T follicular helper cell (primary cell): ENCODE data around the gene S100A5.
"Not testable (repeated sequence)": the region's sequence is repeated elsewhere in the genome, so short reads cannot be mapped to it uniquely, and the experiment has no call there.

ENCODE experiments used
- DNase-seq: peaks from one replicate; pipeline ENCODE4 v3.0.0-alpha.2; 2020; ENCODE audit warnings: low read depth

Gene S100A5

DNA sequence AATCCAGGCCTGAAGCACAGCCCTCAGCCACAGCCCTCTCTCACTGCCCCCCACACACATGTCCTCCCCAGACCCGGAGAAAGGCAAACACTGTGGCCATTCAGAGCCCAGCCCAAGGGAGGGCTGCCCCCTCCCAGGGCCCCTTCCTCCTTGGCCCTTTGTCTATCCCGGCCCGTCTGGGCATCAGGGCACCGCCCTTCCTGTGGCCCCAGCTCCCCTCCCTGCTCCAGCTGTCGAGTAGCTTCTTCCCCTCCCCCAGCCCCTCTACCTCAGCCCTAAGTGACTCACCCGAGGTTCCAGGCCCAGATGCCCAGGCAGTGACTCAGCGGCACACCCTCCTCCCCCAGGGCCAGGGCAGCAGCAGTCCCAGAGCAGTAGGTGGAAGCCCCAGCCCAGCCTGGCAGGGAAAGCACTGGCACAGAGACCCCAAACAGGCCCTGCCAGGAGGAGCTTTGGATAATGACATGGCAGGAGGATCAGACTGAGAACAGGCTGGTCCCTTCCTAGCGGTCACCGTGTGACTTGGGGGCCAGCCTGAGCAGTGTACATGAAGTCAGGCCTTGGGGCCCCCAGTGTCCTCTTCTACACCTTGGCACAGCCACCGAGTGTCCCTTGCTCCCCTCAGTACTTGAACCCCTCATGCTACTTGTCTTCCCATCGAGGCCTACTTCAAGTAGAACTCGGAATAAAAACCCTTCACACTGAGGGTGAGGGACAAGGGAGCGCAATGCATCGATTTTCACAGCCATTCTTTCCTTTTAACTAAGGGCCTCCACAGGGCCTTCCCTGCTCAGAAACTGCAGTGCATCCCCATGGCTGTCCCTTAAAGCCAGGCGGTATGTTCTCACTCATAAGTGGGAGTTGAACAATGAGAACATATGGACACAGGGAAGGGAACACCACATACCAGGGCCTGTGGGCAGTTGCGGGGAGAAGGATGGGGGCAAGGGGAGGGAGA lies 26.0 kb upstream of the S100A5 start:
- DNase-seq, result peak; percentile 50

DNA sequence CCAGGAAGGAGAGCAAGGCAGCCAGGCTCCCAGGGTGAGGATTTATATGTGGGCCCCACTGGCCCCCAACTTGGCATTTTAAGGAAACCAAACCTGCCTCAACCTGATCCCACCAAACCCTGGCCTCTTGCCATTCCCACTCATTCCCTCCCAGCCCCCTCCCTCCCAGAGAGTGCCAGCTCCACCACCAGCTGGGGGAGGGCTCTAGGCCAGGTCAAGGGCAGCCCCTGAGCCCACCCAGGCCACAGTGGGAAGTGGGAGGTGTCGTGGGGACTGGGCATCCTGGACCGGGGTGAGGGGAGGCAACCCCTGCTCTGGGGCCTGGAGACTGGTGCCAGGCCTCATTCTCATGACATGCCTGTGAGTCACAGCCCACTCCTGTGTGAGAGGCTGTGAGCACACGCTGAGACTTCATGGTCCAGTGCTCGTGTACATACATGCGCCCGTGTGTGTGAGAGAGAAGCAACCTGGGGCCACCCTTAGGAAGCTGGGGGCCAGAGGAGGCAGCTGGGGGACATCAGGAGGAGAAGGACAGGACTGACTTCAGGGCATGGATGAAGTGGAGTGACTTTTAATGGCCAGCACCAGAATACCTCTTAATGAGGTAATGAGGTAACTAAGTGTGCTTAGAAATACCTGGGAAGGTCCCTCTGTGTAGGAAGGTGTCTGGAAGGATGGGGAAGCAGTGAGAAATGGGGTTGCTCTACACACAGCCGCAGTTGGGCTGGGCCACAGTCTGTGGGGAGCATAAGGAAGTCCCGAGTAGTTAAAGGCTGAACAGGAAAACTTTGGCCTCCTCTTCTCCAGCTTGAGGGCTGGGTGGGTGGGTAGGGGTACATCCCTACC lies 25.0 kb upstream of the S100A5 start, which contains the start of gene S100A2:
Gene S100A2, minus strand, starts transcription at position 316 of the 846 bp plus-strand sequence. CDS start 1,967 bp downstream, outside the sequence.
- no peak for DNase-seq

DNA sequence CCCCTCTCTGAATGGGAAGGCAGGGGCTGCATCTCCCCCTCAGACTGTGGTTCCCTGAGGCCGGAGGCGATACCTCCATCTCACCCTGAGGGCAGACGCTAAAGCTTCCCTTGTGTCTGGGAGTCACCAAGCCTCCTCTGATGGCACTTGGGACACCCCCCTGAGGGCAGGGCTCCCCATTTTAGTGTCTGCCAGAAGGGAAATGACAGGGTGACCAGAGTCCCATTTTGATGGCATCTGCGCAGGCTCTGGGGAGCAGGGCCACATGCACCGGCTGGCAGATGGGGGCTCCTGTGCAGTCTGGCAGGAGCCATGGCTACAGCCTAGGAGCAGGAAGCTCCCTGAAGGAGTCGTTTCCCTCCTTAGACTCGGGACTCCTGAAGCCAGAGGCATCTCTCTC lies 23.3 kb upstream of the S100A5 start:
- DNase-seq, result no peak

DNA sequence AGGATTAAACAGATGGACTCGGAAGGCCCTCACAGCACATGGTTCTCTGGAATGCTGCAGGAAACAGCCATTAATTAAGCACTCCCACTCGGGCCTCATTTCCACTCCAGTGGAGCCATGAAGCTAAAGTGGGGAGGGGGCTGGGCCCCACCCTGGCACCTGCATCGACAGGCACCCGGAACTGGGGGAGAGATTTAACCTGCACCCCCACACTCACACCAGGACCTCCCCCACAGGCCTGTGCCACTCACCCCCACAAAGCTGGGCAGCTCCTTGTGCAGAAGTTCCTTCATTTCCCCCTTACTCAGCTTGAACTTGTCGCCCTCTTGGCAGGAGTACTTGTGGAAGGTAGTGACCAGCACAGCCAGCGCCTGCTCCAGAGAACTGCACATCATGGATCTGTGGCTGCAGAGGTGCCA lies 22.8 kb upstream of the S100A5 start:
- no peak for DNase-seq

DNA sequence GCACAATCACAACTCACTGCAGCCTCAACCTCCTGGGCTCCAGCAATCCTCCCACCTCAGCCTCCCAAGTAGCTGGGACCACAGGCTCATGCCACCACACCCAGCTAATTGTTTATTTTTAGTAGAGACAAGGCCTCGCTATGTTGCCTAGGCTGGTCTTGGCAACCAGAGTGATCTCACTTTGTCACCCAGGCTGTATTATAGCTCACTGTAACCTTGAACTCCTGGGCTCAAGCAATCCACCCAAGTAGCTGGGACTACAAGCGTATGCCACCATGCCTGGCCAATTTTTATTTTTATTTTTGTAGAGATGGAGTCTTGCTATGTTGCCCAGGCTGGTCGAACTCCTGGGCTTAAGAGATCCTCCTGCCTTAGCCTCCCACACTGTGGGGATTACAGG lies 21.3 kb upstream of the S100A5 start:
- not testable (repeated sequence) for DNase-seq

DNA sequence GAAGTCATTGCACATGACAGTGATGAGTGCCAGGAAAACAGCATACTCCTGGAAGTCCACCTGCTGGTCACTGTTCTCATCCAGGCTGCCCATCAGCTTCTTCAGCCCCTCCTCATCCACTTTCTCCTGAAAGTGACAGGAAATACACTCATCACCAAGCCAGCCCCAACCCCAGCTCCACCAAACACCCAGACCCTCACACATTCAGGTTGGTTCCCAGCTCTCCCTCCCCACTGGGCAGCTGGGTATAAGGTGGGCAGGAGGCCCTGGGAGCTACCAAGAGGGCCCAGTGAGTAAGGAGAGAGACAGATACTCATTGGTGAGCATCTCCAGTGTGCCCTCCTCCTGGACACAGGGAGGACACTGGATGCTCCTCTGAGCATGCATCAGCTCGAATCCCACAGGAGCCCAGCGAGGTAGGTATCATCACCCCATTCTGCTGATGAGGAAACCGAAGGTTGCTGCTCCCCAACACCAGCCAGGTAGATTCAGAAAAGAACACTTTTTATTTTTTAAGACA lies 20.8 kb upstream of the S100A5 start:
- DNase-seq, result no peak

DNA sequence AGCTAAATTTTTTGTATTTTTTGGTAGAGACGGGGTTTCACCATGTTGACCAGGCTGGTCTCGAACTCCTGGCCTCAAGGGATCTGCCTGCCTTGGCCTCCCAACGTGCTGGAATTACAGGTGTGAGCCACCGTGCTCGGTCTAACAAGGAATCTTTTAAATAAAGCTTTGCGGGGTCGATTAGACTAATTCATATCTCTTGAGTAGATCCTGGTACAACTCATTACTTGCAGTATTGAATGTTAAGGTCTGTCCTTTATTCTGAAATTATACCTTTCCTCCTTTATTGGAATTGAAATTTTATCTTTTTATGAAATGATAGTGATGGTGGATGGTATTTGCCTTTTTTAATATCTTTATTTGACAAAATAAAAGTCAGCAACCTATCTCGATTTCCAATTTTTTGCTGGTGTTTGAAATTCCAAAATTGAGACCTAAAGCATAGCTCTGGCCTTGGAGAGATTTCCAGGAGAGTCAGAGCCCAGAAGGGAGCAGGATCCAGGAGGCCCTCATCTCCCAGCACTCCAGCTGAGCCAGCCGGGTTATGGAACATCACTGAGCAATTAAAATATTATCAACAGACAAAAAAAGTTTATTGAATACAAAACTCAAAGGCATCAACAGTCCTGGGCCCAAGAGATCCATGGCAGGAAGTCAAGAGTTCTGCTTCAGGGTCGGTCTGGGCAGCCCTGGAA lies 20.2 kb upstream of the S100A5 start:
- no peak for DNase-seq

DNA sequence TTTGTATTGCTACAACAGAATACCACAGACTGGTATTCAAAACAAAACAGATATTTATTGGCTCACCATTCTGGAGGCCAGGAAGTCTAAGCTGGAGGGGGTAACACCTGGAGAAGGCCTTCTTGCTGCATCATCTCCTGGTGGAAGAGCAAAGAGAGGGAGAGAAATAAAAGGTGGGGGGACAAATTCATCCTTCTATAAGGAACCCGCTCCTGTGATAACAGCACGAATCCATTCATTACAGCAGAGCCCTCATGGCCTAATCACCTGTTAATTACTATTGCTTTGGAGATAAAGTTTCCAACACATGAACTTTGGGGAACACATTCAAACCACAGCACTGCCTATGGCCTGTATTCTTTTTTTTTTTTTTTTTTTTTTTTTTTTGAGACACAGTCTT lies 19.5 kb upstream of the S100A5 start:
- DNase-seq, result no peak

DNA sequence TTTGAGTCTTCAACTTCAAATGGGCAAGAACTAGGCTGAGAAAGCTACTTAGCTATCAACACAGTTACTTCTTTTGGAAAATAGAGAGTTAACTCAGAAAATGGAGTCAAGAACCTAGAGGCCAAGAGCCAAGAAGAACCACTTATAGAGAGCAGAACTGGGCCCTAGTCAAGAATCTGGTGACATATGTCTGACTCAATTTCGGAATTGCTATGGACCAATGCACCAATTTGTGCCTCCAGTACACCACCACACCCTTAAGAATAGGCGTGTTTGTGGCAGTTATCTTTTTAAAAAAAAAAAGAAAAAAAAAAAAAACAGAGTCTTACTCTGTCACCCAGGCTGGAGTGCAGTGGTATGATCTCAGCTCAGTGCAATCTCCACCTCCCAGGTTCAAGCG lies 17.1 kb upstream of the S100A5 start:
- DNase-seq, result no peak

DNA sequence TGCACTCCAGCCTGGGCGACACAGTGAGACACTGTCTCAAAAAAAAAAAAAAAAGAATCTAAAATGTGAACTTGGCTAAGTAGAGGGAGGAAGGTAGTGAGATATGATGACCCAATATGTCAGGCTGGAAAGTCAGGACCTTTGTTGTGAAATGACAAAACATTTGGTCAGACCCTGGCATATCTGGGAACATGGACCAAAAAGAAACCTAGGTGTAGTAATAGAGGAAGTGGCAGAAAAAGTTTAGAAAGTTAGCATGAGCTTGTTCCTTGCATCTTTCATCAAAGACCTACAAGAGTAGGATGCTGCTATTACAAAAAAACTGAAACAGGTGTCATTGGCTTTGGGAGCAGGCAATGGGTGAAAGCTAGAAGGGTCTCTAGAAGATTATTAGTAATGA lies 15.6 kb upstream of the S100A5 start:
- DNase-seq, result no peak

DNA sequence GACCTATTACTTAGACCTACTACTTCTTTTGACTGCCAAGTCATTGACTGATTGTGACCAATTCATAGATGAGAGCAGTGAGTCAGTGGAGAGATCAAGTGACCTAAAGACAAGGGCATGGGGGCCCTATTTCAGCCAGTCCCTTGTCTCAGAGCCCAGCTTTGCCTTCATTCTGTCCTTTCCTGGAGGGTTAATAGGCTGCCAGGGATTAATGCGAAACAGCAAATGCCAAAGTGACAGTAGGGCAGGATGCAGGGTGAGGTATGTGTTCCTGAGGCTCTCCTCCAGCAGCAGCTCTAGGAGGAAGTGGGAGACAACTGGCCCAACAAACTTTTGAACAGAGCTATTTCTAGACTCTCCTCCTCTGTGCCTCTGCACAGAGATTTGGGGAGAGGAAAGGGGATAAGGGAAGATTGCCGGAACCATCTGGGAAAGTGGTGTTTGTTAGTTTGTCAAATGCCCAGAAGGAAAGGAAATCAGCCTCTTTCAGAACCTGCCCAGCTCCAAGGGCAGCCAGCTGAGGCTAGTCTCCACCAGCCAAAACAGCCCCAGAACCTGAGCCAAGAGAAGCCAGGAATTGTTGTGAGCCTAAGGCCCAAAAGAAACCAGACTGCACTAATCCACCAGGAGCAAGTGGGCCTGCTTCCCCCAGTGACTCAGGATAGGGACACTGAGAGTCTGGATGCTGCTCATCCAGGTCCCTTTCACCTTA lies 13.3 kb upstream of the S100A5 start:
- DNase-seq, result no peak

DNA sequence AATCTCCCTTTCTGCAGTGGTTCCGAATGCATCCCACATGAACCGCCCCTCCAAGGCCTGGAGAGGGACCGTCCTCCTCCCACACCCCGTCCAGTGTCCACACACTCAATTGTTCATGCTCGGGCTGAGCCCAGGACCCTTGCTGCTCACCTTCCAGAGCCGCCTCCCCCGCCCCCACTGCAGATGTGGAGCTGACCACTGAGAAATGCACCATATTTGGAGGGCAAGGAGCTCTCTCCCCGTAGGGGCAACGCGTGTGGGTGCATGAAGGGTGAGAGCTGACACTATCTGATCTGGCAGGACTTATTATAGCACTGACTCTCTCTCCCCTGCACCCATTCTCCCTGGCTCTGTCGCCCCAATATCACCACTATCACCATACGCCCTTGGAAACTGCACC lies 12.4 kb upstream of the S100A5 start:
- DNase-seq, result no peak

DNA sequence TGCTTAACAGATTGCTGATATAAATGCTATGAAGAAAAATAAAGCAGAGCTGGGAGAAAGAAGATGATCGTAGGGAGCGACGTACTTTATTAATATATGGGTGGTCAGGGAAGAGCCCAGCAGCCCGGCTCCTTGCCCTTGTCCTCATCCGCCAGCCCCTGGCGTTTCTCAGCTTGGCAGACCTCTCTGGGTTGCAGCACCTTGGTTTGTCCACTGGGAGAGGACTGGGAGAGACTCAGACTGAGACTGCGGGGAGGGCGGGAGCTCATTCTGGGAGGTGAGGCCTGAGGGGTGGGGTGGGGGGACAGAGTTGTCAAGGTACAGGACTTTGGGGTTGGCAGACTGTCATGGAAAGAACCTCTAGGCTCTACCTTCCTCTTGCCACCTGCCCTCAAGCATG lies 11.6 kb upstream of the S100A5 start:
- no peak for DNase-seq

DNA sequence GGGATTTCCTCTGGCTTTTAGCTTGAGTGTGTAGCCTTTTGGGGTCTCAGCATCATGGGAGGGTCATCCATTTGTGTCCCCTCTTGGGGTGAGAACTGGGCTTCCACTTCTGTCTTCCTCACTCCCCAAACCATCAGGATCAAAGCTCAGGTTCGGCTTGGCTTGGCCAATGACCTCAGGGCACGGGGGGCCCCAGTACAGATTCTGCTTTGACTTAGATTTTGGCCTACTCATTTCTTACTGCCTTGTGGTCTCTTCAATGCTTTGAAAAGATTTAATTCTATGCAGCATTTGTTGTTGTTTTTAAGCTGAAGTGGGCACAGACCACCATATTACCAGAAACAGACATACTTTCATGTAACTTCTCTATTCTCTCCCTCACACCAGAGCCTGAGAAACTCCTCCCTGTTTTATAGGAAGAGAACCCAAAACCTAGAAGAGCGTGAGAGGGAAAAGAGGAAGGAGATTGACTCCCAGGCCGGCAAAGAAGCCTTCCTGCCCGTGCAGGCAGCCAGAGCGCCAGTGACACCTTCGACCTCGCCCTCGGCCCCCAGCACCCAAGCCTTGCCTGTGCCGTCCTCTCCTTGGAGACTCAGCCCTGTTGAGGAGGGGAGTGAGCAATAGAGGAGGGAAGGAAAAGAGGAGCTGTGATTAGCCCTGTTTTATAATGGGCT lies 10.2 kb upstream of the S100A5 start:
- DNase-seq, result no peak

DNA sequence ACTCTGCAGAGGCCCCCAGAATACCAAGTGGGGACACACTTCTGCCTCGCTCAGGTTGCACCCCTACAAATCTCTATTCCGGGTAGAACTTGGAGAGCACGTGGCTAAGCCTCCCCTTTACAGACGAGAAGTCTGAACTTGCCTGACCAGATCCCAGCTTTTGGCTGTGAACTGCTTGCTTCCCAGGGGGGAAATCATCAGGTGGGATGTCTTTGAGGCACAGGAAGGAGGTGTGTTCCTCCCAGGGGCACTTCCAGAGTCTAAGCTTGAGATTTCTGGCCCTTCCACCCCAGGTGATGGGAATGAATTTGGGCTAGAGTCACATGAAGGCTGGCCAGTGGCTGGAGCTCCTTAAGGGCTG lies 9.6 kb upstream of the S100A5 start:
- DNase-seq, result no peak

DNA sequence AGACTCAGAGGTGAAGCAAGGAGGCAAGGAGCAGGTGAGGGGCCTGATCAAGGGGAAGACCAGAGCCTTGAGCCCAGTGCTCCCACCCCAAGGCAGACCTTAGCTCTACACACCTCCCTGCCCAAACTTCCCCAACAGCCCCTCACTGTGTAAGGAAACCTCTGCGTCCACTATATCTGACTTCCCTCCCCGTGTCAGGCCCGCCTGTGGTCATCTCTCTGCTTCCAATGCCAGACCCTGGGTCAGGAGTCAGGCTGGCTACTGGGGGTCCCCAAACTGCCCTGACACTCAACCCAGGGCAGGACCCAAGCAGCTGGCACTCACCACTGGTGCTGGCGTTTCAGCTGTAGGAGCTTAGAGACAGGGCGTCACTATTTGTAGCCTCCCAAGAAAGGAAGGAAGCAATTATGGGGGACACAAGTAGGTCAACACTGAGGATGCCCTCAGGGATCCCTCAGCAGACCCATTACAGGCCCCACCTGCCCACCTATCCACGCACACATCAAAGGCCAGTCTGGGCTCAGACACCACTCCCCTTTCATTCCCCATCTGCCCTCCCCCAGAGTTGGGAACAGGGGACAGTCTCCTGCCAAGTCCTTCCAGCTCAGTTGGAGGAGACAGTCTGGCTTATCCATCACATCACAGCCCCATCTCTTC lies 9.1 kb upstream of the S100A5 start:
- DNase-seq, result no peak

DNA sequence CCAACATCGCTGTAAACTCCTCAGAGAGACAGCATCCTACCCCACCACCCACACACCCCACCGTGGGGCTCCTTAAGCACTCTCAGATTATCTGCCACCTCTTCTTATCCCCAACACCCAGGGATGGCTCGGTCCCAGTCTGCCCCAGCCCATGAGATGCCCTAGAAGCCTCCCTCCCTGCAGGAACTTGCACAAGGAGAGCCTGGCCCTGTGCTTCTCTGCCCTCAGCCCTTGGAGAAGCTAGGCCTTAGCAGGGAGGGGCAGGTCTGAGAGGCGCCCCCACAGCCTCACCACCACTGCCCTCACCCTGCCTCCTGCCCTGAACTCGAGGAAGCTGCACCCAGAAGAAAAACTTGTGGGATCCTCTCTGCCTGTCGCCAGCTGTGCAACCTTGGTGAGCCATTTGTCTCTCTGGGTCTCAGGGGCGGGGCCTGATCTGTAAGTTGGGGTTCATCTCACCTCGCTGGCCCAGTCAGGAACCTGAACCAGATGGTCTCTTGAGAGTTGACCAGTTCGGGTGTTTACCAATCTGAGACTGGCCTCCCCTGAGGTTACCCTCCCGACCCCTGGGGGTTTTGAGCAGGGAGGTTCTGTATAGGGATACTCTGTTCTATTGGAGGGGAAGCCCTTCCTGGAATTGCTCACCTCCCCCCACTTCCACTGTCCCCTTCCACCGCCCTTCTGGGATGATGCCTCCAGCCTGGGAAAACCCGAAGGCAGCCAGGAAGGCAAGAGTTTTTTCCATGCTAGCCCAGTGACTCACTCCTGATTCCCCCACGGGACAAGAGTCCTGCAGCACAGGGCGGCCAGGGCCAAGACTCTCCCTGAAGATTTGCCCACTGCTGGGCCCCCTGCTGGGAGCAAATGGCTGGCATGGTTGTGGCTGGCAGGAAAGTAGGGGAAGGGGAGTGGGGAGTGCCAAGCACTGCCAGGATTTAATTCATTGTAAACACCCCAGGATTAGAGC lies 8.3 kb upstream of the S100A5 start, which contains the start of gene S100A3:
Gene S100A3, minus strand, starts transcription at position 537 of the 967 bp plus-strand sequence. CDS start 773 bp downstream, outside the sequence.
- no peak for DNase-seq

DNA sequence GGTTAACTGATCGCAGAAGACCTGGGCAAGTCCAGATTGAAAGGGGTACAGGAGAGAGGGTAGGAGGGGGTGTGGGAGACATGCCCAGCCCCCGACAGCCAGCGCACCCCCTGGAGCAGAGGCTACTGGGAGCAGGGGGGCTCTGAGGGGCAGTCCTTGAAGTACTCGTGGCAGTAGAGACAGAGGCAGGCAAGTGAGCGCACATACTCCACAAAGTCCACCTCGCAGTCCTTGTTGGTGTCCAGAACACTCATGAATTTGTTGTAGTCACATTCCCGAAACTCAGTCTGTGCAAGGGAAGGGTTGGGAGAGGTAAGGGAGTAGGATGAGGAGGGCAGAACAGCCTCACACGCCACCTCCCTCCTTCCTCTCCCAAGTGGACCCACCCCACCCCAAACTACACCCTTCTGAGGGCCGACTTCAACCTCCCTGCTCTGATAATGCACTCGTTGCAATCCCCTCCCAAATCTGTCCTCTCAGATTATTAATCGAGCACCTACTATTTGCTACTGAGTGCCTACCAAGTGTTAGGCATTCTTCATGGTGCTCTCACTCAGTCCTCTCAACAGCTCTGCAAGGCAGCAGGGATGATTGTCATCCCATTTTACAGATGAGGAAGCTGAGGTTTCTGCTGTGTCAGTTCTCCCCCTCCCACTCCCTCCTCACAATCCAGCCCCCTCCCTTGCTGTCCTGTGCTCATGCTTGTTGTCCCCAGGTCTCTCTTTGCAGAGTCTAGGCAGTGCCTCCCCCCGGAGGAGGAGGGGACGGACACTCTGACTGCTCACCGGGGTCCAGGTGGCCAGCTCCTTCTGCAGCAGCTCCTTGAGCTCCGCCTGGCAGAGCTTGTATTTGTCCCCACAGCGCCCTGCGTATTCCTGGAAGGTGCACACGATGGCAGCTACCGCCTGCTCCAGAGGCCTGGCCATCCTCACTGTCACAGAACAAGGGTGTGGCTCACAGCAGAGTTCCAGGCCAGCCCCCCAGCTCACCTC lies 7.1 kb upstream of the S100A5 start:
- DNase-seq, result no peak
